WTC11 (cell line): Measurements from ENCODE around the gene SPATA2.

Experiments used
- CREB1 ChIP-seq: sonication (generic); formaldehyde crosslinking; IDR thresholded peaks from 2 replicates; pipeline ENCODE4 v1.8.0; 2023; ENCODE audit warnings: mild to moderate bottlenecking, missing genetic modification reagents
- CREM ChIP-seq: sonication (generic); formaldehyde crosslinking; IDR thresholded peaks from 2 replicates; pipeline ENCODE4 v1.8.1; 2022; ENCODE audit warnings: mild to moderate bottlenecking, missing genetic modification reagents, moderate library complexity
- ETV6 ChIP-seq: sonication (generic); formaldehyde crosslinking; IDR thresholded peaks from 2 replicates; pipeline ENCODE4 v1.8.1; 2022; ENCODE audit warnings: mild to moderate bottlenecking, missing genetic modification reagents
- FOXJ3 ChIP-seq: sonication (generic); formaldehyde crosslinking; IDR thresholded peaks from 2 replicates; pipeline ENCODE4 v1.9.0; 2021; ENCODE audit warnings: missing genetic modification reagents, mild to moderate bottlenecking, borderline replicate concordance
- KAT7 ChIP-seq: sonication (generic); formaldehyde crosslinking; IDR thresholded peaks from 2 replicates; pipeline ENCODE4 v1.8.1; 2023; ENCODE audit warnings: missing genetic modification reagents, mild to moderate bottlenecking, borderline replicate concordance
- NFYB ChIP-seq: sonication (generic); formaldehyde crosslinking; conservative IDR thresholded peaks from 2 replicates; pipeline ENCODE4 v1.8.0; 2022; ENCODE audit warnings: low read depth, missing genetic modification reagents
- SP1 ChIP-seq: sonication (generic); formaldehyde crosslinking; conservative IDR thresholded peaks from 2 replicates; pipeline ENCODE4 v1.8.1; 2022; ENCODE audit warnings: missing genetic modification reagents
- TF ChIP-seq, protein P1 (sequence below): fragments of 200-600 bp; IDR thresholded peaks from 2 replicates; pipeline ENCODE4 v1.8.0; 2022; ENCODE audit warnings: antibody characterized with exemption
- TF ChIP-seq, protein P2 (sequence below): sonication (generic); formaldehyde crosslinking; IDR thresholded peaks from 2 replicates; pipeline ENCODE4 v1.8.0; 2022; ENCODE audit warnings: mild to moderate bottlenecking, missing genetic modification reagents
- TF ChIP-seq, protein P3 (sequence below): sonication (generic); formaldehyde crosslinking; IDR thresholded peaks from 2 replicates; pipeline ENCODE4 v1.8.1; 2023; ENCODE audit warnings: mild to moderate bottlenecking, missing genetic modification reagents, moderate library complexity
- TF ChIP-seq, protein P4 (sequence below): sonication (generic); formaldehyde crosslinking; IDR thresholded peaks from 2 replicates; pipeline ENCODE4 v1.8.1; 2022; ENCODE audit warnings: low read depth, missing genetic modification reagents, borderline replicate concordance

DNA sequence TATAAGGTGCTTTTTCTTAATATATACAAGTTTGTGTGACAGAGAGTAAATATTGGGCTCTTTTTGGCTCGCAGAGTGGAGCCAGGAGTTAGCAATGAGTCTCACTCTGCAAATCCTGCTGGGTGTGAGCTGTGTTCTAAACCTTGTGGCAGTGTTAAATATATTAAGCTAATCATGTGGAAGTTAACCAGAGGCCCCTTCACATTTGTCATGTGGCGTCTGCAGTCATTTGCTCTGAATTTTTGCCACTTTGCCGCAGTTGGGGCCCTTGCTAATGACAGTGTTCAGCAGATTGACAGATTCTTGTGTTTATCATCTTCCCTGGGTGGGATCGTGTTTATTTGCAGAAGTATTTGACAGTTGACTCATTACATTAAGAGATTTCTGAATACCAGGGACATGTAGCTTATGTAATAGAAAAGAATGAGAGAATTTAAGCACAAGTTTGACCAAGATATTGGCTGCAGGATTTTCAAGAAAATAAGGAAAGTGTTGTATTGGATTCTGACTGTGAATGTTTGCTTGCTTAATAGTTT is 37.9 kb downstream of the SPATA2 start:
- TF ChIP-seq, protein P1, sequence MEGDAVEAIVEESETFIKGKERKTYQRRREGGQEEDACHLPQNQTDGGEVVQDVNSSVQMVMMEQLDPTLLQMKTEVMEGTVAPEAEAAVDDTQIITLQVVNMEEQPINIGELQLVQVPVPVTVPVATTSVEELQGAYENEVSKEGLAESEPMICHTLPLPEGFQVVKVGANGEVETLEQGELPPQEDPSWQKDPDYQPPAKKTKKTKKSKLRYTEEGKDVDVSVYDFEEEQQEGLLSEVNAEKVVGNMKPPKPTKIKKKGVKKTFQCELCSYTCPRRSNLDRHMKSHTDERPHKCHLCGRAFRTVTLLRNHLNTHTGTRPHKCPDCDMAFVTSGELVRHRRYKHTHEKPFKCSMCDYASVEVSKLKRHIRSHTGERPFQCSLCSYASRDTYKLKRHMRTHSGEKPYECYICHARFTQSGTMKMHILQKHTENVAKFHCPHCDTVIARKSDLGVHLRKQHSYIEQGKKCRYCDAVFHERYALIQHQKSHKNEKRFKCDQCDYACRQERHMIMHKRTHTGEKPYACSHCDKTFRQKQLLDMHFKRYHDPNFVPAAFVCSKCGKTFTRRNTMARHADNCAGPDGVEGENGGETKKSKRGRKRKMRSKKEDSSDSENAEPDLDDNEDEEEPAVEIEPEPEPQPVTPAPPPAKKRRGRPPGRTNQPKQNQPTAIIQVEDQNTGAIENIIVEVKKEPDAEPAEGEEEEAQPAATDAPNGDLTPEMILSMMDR: no peak
- TF ChIP-seq, protein P2, sequence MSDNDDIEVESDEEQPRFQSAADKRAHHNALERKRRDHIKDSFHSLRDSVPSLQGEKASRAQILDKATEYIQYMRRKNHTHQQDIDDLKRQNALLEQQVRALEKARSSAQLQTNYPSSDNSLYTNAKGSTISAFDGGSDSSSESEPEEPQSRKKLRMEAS (CRISPR knock-in tag): no peak
- TF ChIP-seq, protein P3, sequence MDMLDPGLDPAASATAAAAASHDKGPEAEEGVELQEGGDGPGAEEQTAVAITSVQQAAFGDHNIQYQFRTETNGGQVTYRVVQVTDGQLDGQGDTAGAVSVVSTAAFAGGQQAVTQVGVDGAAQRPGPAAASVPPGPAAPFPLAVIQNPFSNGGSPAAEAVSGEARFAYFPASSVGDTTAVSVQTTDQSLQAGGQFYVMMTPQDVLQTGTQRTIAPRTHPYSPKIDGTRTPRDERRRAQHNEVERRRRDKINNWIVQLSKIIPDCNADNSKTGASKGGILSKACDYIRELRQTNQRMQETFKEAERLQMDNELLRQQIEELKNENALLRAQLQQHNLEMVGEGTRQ: no peak
- TF ChIP-seq NFYB (no peak), FOXJ3 (CRISPR knock-in tag) (no peak), CREB1 (CRISPR knock-in tag) (no peak), ETV6 (CRISPR knock-in tag) (no peak), SP1 (CRISPR knock-in tag) (no peak), CREM (no peak), KAT7 (CRISPR knock-in tag) (no peak)
- TF ChIP-seq, protein P4, sequence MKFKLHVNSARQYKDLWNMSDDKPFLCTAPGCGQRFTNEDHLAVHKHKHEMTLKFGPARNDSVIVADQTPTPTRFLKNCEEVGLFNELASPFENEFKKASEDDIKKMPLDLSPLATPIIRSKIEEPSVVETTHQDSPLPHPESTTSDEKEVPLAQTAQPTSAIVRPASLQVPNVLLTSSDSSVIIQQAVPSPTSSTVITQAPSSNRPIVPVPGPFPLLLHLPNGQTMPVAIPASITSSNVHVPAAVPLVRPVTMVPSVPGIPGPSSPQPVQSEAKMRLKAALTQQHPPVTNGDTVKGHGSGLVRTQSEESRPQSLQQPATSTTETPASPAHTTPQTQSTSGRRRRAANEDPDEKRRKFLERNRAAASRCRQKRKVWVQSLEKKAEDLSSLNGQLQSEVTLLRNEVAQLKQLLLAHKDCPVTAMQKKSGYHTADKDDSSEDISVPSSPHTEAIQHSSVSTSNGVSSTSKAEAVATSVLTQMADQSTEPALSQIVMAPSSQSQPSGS (CRISPR knock-in tag): no peak
